ENCODE data around the gene FAM131B. TPM values are rescaled to one million over a fixed set of nuclear protein-coding genes. Genes with fewer than 3 reads are reported as not detected.

Gene FAM131B
- total RNA-seq, 2 donors from 2014 or later: 0.08 to 0.48 TPM

GRCh38 chr7:143380260-143380645 is 17.7 kb upstream of the FAM131B start:
- DNase-seq (ENCODE audit: low spot score): peak; percentile 90
- Histone ChIP-seq H3K4me1 (peaks cover 0 to 47% of the 10 kb centered on the region in 2 donors), H3K36me3 (peaks cover 7% of the 10 kb centered on the region), H3K27me3 (no peaks in the 10 kb centered on the region), H3K9me3 (no peaks in the 10 kb centered on the region), H3K4me3 (peak overlapping the region; percentile 94 to 98), H3K27ac (peak overlapping the region; percentile 96 to 99)
- TF ChIP-seq CTCF (IDR thresholded peaks at IDR 0.05): peak; percentile 91 to 93

- Histone ChIP-seq H3K4me1 (peaks cover 0 to 42% of the 10 kb centered on the region in 2 donors), H3K4me3 (peak overlapping the region; percentile 94 to 98), H3K9me3 (no peaks in the 10 kb centered on the region), H3K27ac (peak overlapping the region; percentile 96 to 99), H3K36me3 (peaks cover 7% of the 10 kb centered on the region), H3K27me3 (no peaks in the 10 kb centered on the region)
- DNase-seq (ENCODE audit: low spot score): no peak
- no peak for TF ChIP-seq CTCF (IDR thresholded peaks at IDR 0.05)
Observed at GRCh38 chr7:143379611-143380259, 17.2 kb upstream of the FAM131B start.

GRCh38 chr7:143376396-143376795 is 13.9 kb upstream of the FAM131B start:
- Histone ChIP-seq H3K27me3 (no peaks in the 10 kb centered on the region), H3K4me1 (peaks cover 0 to 20% of the 10 kb centered on the region in 2 donors), H3K4me3 (no peak overlapping the region), H3K27ac (no peak overlapping the region), H3K9me3 (no peaks in the 10 kb centered on the region), H3K36me3 (no peaks in the 10 kb centered on the region)
- no peak for TF ChIP-seq CTCF (IDR thresholded peaks at IDR 0.05)
- no peak for DNase-seq (ENCODE audit: low spot score)

- H3K36me3 ChIP-seq: no peaks in the 10 kb centered on the region
- H3K4me3 ChIP-seq: no peak overlapping the region
- no peak for DNase-seq (ENCODE audit: low spot score)
- no peaks in the 10 kb centered on the region for H3K27me3 ChIP-seq
- TF ChIP-seq CTCF (IDR thresholded peaks at IDR 0.05): no peak
- no peaks in the 10 kb centered on the region for H3K9me3 ChIP-seq
- no peak overlapping the region for H3K27ac ChIP-seq
- H3K4me1 ChIP-seq: peaks cover 0 to 20% of the 10 kb centered on the region in 2 donors
Observed at GRCh38 chr7:143375298-143376034, 13.0 kb upstream of the FAM131B start.

- Histone ChIP-seq H3K4me1 (peaks cover 0 to 15% of the 10 kb centered on the region in 2 donors), H3K27ac (no peak overlapping the region), H3K9me3 (no peaks in the 10 kb centered on the region), H3K4me3 (no peak overlapping the region), H3K27me3 (no peaks in the 10 kb centered on the region), H3K36me3 (no peaks in the 10 kb centered on the region)
- TF ChIP-seq CTCF (IDR thresholded peaks at IDR 0.05): no peak
- no peak for DNase-seq (ENCODE audit: low spot score)
Observed at GRCh38 chr7:143374561-143374960, 12.0 kb upstream of the FAM131B start.
